HepG2 (cell line): Measurements from ENCODE around the gene PAQR7. TPM values are rescaled to one million over a fixed set of nuclear protein-coding genes. Genes with fewer than 3 reads are reported as not detected.

Experiments
- HDAC1 ChIP-seq: sonication (generic); formaldehyde crosslinking; IDR thresholded peaks from 2 replicates; pipeline ENCODE4 v1.5.1; 2020; ENCODE audit warnings: mild to moderate bottlenecking, missing genetic modification reagents
- HIVEP1 ChIP-seq: sonication (generic); formaldehyde crosslinking; IDR thresholded peaks from 2 replicates; pipeline ENCODE4 v1.4.0; 2020; ENCODE audit warnings: mild to moderate bottlenecking, missing genetic modification reagents
- IRF2 ChIP-seq: IDR thresholded peaks from 2 replicates; pipeline ENCODE4 v1.6.1; 2018; ENCODE audit warnings: missing genetic modification reagents, missing compliant biosample characterization
- MLLT10 ChIP-seq: sonication (generic); formaldehyde crosslinking; IDR thresholded peaks from 2 replicates; pipeline ENCODE4 v1.4.0; 2020; ENCODE audit warnings: missing genetic modification reagents
- MTA1 ChIP-seq: sonication (generic); formaldehyde crosslinking; IDR thresholded peaks from 2 replicates; pipeline ENCODE4 v1.4.0; 2020; ENCODE audit warnings: missing genetic modification reagents, mild to moderate bottlenecking, borderline replicate concordance
- PAF1 ChIP-seq: IDR thresholded peaks from 2 replicates; pipeline ENCODE4 v1.6.1; 2016; ENCODE audit warnings: missing genetic modification reagents, missing compliant biosample characterization
- SIN3B ChIP-seq: fragments of 150-350 bp; IDR thresholded peaks from 2 replicates; pipeline ENCODE4 v1.6.1; 2014; ENCODE audit warnings: low read length
- SIX1 ChIP-seq: sonication (generic); formaldehyde crosslinking; IDR thresholded peaks from 2 replicates; pipeline ENCODE4 v1.4.0; 2020; ENCODE audit warnings: missing genetic modification reagents, borderline replicate concordance
- SOX6 ChIP-seq, 2 experiments: fragments of 450-650 bp in 1 of 2; sonication (generic) in 1 of 2; formaldehyde crosslinking in 1 of 2; IDR thresholded peaks; 2 replicates each; pipeline versions ENCODE4 v1.4.0 to v1.6.1; 2017 to 2020; ENCODE audit warnings: antibody characterized with exemption in 1 of 2, mild to moderate bottlenecking in 1 of 2, missing genetic modification reagents in 1 of 2
- SP140L ChIP-seq: sonication (generic); formaldehyde crosslinking; IDR thresholded peaks from 2 replicates; pipeline ENCODE4 v1.4.0; 2020; ENCODE audit warnings: missing genetic modification reagents, borderline replicate concordance
- TAF15 ChIP-seq: fragments of 200-400 bp; formaldehyde crosslinking; IDR thresholded peaks from one replicate; pipeline ENCODE4 v1.6.1; 2018; ENCODE audit warnings: mild to moderate bottlenecking, low read depth, low read length; ENCODE audit not compliant: poor library complexity, severe bottlenecking
- ZNF563 ChIP-seq: sonication (generic); formaldehyde crosslinking; IDR thresholded peaks from 2 replicates; pipeline ENCODE4 v1.8.0; 2022; ENCODE audit warnings: mild to moderate bottlenecking, moderate library complexity, missing genetic modification reagents
- ZNF7 ChIP-seq: IDR thresholded peaks from 2 replicates; pipeline ENCODE4 v1.6.1; 2016; ENCODE audit warnings: missing biosample characterization, missing genetic modification reagents
- ZNF703 ChIP-seq: sonication (generic); formaldehyde crosslinking; IDR thresholded peaks from 2 replicates; pipeline ENCODE4 v1.5.1; 2020; ENCODE audit warnings: missing genetic modification reagents, mild to moderate bottlenecking, moderate library complexity, borderline replicate concordance
- polyA plus RNA-seq, 8 experiments: library from polyadenylated mRNA; depleted of rRNA in 3 of 8; stranded (reverse) in 7 of 8; unstranded in 1 of 8; fragments of >200 nt; fragmentation: Illumina TruSeq in 4 of 8; extraction: Trizol in 4 of 8; gene quantifications; 2 replicates each; pipeline versions ENCODE4 v1.2.1 to v1.2.3, GENCODE V29; 2011 to 2016; ENCODE audit warnings: low read depth in 4 of 8, missing spikeins in 1 of 8, mixed read lengths in 1 of 8; ENCODE audit not compliant: insufficient read depth in 1 of 8
- total RNA-seq, 5 experiments: library from RNA; depleted of rRNA; stranded (reverse); fragments of >200 nt; fragmentation: Illumina TruSeq; extraction: Trizol; gene quantifications; 2 replicates each; pipeline ENCODE4 v1.2.3, GENCODE V29; 2016; ENCODE audit warnings: low read depth in 1 of 5
- TF ChIP-seq, protein P1 (sequence below): sonication (generic); formaldehyde crosslinking; IDR thresholded peaks from 2 replicates; pipeline ENCODE4 v1.4.0; 2020; ENCODE audit warnings: missing genetic modification reagents, borderline replicate concordance
- TF ChIP-seq, protein P2 (sequence below): sonication (generic); formaldehyde crosslinking; IDR thresholded peaks from 2 replicates; pipeline ENCODE4 v1.5.0; 2020; ENCODE audit warnings: missing genetic modification reagents
- TF ChIP-seq, protein P3 (sequence below): sonication (generic); formaldehyde crosslinking; conservative IDR thresholded peaks from 2 replicates; pipeline ENCODE4 v1.8.0; 2022; ENCODE audit warnings: mild to moderate bottlenecking, moderate library complexity, missing genetic modification reagents
- TF ChIP-seq, protein P4 (sequence below): sonication (generic); formaldehyde crosslinking; IDR thresholded peaks from 2 replicates; pipeline ENCODE4 v1.5.0; 2020; ENCODE audit warnings: missing genetic modification reagents

Gene PAQR7
- total and polyA plus RNA-seq, 2 of the 13 experiments (the other 11 are each of a cell fraction or from before 2014, with no cell fraction given) = 13.2 to 16.6 TPM

DNA sequence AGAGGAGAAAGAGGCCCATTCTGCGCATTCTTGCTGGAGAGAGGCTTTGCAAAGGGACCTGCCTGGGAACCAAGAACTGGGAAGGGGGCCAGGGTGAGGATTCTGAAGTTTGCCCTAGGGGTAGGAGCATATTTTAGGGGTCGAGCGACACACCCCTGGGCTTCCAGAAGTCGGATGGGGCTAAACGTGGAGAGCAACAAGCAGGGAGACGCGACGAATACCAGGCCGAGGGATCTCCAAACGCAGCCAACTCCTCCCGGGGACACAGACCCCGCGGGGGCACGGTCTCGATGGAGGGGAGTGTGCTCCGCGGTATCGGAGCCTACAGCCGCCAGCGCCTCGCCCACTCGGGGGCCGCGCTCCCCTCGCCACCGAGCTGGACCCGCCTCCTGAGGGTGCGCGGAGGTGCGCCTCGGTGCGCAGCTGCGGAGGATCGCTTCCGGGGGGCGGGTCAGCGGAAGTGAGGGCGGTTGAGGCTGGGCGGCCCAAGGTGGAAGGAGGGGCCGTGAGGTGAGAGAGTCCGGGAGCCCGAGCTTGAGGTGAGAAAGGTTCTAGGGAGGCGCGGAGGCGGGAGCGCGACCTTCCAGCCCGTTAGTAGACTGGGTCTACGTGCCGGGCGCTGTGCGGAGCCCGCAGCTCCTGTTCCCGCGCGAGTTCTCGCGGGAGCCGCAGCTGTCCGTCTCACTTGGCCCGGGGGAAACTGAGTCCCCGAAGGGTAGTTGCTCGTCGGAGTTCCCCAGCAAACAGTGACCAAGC is 55.8 kb downstream of the PAQR7 start, which contains the start of gene MTFR1L (continued):
- TF ChIP-seq ZNF703 (CRISPR knock-in tag) (no peak; the same call in 1 of the 2 replicates), SOX6 (IDR thresholded peaks at IDR 0.05) (no peak), SOX6 (CRISPR knock-in tag; IDR thresholded peaks at IDR 0.05) (peak; percentile 72), ZNF7 (CRISPR knock-in tag) (no peak), PAF1 (no peak), SIN3B (no peak), TAF15 (no peak), HDAC1 (CRISPR knock-in tag) (peak; percentile 76; the same call in 1 of the 2 replicates), ZNF563 (peak; percentile 51; the same call in 1 of the 2 replicates), SIX1 (CRISPR knock-in tag) (peak; percentile 10; the same call in 1 of the 2 replicates), MLLT10 (CRISPR knock-in tag) (no peak), SP140L (CRISPR knock-in tag) (no peak), IRF2 (CRISPR knock-in tag) (peak; percentile 82), MTA1 (CRISPR knock-in tag) (peak; percentile 15; the same call in 1 of the 2 replicates), HIVEP1 (CRISPR knock-in tag) (peak; percentile 72)
- TF ChIP-seq, protein P1, sequence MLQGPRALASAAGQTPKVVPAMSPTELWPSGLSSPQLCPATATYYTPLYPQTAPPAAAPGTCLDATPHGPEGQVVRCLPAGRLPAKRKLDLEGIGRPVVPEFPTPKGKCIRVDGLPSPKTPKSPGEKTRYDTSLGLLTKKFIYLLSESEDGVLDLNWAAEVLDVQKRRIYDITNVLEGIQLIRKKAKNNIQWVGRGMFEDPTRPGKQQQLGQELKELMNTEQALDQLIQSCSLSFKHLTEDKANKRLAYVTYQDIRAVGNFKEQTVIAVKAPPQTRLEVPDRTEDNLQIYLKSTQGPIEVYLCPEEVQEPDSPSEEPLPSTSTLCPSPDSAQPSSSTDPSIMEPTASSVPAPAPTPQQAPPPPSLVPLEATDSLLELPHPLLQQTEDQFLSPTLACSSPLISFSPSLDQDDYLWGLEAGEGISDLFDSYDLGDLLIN = peak; percentile 84; the same call in 1 of the 2 replicates
- TF ChIP-seq, protein P2, sequence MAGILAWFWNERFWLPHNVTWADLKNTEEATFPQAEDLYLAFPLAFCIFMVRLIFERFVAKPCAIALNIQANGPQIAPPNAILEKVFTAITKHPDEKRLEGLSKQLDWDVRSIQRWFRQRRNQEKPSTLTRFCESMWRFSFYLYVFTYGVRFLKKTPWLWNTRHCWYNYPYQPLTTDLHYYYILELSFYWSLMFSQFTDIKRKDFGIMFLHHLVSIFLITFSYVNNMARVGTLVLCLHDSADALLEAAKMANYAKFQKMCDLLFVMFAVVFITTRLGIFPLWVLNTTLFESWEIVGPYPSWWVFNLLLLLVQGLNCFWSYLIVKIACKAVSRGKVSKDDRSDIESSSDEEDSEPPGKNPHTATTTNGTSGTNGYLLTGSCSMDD (CRISPR knock-in tag) = no peak
- TF ChIP-seq, protein P3, sequence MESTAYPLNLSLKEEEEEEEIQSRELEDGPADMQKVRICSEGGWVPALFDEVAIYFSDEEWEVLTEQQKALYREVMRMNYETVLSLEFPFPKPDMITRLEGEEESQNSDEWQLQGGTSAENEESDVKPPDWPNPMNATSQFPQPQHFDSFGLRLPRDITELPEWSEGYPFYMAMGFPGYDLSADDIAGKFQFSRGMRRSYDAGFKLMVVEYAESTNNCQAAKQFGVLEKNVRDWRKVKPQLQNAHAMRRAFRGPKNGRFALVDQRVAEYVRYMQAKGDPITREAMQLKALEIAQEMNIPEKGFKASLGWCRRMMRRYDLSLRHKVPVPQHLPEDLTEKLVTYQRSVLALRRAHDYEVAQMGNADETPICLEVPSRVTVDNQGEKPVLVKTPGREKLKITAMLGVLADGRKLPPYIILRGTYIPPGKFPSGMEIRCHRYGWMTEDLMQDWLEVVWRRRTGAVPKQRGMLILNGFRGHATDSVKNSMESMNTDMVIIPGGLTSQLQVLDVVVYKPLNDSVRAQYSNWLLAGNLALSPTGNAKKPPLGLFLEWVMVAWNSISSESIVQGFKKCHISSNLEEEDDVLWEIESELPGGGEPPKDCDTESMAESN (CRISPR knock-in tag) = peak; percentile 40; the same call in 1 of the 2 replicates
- TF ChIP-seq, protein P4, sequence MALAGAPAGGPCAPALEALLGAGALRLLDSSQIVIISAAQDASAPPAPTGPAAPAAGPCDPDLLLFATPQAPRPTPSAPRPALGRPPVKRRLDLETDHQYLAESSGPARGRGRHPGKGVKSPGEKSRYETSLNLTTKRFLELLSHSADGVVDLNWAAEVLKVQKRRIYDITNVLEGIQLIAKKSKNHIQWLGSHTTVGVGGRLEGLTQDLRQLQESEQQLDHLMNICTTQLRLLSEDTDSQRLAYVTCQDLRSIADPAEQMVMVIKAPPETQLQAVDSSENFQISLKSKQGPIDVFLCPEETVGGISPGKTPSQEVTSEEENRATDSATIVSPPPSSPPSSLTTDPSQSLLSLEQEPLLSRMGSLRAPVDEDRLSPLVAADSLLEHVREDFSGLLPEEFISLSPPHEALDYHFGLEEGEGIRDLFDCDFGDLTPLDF = 0 out of 2 replicates have a peak, but pooled peaks have one; percentile 33
